HT-29 (cell line): ENCODE results near the gene PSMA5. TPM values are rescaled to one million over a fixed set of nuclear protein-coding genes. Genes with fewer than 3 reads are reported as not detected.
"Not testable (repeated sequence)": the region's sequence is repeated elsewhere in the genome, so short reads cannot be mapped to it uniquely, and the experiment has no call there.

Source experiments
- DNase-seq: peaks from one replicate; pipeline ENCODE4 v3.0.0-alpha.2; 2015; ENCODE audit warnings: low spot score
- total RNA-seq: library from RNA; depleted of rRNA; stranded (reverse); fragments of >200 nt; shearing (Covaris generic); gene quantifications from 2 replicates; pipeline ENCODE4 v1.2.3, GENCODE V29; 2014; rRNA removed

Gene PSMA5
- 61.2 and 80.9 TPM in 2 replicates for total RNA-seq

DNA sequence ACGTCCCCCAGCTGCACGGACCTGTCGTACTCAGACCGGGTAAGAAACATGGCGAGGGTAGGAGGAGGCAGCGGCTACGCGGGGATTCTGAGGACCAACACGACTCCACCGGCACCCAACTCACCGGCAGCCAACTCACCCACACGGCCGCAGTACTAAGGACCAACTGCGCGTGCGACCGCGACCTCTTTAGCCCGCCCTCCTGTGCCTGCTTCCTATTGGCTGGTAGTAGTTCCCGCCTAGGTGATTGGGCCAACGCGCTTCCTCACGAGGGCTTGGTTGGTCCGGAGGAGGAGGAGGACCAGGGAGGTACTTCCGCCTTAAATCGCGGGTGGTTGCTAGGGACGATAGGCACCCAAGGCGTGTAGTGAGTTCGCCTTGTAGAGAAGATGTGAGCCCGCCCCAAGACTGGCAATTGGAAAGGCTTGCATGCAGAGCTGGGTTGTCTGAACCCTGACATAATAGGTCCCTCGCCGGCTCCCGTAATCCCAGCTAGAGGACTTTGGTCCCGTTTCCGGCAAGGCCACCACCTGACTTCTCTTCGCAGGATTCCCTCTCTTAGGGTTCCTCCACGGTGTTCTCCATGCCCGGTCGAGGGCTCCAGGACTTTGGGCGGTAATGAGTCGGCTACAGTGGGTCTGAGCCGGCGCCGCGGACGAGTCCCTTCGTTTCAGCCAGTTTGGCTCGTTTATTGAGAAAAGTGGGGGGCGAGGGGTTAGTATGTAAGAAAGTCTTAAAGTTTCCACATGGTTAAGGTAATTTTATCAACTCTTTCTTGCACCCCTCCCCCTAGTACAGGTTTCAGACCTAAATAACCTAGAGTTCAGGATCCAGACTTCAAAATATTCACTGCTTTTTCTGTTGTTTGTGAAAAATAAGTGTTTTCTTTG, at the start of gene PSMA5:
TSS of gene PSMA5 (minus strand) at position 168 of the 890 bp plus-strand sequence. CDS start at position 50, 118 bp downstream.
- peak; percentile 99 for DNase-seq

- no peak for DNase-seq
Observed at GRCh38 chr1:109475261-109475660, 49.0 kb upstream of the PSMA5 start.

DNA sequence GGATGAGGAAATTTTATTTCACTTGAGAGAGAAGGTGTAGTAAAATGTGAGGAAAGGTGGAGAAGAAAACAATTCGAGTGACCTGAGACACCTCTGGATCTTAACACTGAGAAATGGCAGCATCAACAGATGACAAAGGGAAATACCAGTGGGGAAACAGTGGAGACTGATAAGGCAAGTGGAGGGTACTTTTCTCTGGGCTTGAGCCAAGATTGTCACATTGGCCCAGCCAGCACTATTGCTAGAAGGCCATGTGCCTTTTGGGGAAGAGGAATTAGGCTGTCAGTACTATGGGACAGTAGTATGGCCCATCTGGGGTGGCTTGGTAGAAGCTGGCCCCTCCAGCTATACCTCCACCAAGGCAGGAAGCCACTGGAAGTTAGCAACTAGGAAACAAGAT, 48.4 kb upstream of the PSMA5 start:
- no peak for DNase-seq

- DNase-seq, result not testable (repeated sequence)
Observed at GRCh38 chr1:109473284-109474057, 47.2 kb upstream of the PSMA5 start.

- DNase-seq, result no peak
Observed at GRCh38 chr1:109472779-109473178, 46.5 kb upstream of the PSMA5 start.

- DNase-seq, result no peak
Observed at GRCh38 chr1:109470245-109470644, 44.0 kb upstream of the PSMA5 start.

DNA sequence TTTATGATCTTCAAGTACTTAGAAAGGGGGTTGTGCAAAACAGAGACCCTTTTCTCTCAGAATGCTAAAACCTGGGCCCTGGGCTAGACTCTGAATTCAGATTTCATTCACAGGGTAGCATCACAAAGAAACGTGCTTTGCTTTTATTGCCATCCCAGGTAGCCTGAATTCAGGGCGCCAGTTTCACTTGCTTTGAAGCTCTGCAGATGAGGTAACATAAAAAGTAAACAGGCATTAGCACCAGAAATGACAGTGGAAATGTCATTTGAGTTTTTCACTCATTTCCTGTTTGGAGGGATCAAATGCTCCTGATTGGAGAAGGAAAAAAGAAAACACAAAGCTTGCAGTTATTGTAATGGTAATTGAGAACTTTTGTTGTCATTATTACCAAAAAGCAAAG, 42.7 kb upstream of the PSMA5 start:
- DNase-seq, result no peak

DNA sequence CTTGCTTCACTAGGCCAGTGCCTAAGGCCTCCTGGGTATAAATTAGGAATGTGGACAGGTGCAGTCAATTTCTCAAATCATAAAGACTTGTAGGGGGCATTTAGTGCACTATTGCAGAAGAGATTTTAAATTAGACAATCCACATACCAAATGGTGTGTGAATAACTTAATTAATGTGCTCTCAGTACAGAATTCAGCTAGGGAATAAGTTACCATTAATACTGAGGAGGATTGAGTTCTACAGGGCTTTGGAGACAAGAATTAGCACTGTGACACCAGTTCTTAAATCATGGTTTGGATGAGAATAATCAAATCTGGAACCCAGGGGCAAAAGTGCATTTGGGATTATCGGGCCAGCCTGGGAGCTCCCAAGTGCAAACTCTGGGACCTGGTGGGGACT, 41.8 kb upstream of the PSMA5 start:
- no peak for DNase-seq

DNA sequence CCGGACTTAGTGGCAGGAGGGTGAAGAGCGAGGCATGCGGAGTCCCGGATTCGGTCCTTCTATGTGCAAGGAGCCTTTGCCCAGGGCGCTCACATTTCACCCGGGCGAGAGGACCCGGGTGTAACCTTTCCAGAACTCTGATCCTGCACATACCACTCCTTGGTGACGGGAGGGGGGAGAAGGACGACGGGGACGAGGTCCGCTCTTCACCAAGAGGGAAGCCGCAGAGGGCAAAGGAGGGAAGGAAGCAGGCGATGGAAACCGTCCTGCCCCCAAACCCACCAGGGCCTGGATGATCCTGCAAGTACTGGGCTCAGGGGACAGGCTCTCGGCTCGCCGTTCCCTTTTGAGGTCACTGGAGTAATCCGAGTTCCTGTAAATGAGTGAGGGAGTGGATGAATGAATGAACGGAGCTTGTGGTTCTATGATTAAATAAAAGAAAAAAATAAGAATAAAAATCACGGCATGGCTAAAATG, 41.1 kb upstream of the PSMA5 start:
- DNase-seq, result no peak

- no peak for DNase-seq
Observed at GRCh38 chr1:109466452-109467300, 40.4 kb upstream of the PSMA5 start, which contains the start of gene SYPL2. Gene SYPL2, plus strand, starts transcription at chr1:109466546. Its CDS starts 298 bp downstream, at chr1:109466844.

GRCh38 chr1:109466125-109466451, 39.8 kb upstream of the PSMA5 start:
- DNase-seq, result no peak

DNA sequence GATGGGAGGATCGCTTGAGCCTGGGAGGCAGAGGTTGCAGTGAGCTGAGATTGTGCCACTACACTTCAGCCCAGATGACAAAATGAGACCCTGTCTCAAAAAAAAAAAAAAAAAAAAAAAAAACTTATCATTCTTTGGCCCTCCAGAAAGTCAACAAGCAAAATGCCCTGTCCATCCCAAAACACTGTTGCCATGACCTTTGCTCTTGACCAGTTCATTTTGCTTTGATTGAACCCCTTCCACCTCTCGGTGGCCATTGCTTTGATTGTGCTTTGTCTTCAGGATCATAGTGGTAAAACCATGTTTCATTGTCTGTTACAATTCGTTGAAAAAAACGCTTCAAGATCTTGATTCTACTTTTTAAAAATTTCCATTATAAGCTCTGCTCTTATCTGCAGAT, 31.6 kb upstream of the PSMA5 start:
- no peak for DNase-seq

- DNase-seq, result no peak
Observed at GRCh38 chr1:109454497-109455133, 28.4 kb upstream of the PSMA5 start.

DNA sequence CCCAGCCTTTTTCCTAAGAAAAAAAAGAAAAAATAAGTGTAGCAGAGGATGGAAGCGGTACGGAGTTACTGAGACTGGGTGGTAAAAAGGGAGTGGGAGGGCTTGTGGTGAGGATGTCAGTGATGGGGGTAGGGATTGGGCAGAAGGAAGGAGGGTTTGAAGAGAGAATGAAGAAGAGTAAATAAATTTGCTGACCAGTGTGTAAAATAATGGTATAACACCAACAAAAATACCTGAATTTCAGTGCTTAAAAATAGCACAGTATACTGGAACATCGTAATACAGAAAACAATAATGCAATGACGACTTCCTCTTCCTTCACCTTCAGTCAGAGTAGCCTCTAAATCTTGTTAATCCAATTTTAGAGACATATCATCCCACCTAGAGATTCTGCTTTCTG, 21.3 kb upstream of the PSMA5 start:
- no peak for DNase-seq

GRCh38 chr1:109445949-109446695, 19.9 kb upstream of the PSMA5 start:
- DNase-seq, result not testable (repeated sequence)

DNA sequence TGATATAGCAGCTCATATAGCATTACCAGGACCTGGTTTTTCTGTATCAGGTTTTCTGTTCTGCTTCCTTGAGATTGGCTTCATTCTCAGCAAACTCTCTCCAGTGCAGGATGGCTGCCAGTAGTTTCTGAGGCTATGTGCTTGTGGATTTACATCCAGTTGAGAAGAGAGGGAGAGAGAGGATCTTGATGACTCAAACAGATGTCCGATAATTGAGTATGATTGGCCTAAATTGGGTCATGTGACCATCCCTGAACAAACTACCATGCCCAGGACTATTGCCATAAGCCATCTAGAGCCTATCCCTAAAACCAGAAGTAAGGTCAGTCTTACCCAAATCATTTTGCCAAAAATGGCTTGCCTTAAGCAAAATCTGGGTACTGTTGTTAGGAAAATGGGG, 18.1 kb upstream of the PSMA5 start:
- no peak for DNase-seq

- DNase-seq, result no peak
Observed at GRCh38 chr1:109443476-109443875, 17.2 kb upstream of the PSMA5 start.

DNA sequence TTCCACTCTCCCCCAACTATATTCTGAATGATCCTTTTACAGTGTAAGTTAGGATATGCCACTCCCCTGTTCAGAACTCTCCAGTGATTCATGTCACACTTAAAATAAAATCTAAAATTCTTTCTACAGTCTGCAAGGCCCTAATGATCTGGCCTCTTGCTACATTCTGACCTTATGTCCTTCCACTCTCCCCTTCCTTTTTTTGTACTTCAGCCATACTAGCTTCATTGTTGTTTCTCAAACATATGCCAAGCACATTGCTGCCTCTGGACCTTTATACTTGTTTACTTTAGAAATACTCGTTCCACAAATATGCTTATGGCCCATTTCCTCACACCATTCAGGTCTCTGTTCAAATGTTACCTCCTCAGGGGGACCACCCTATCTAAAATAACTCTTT, 14.8 kb upstream of the PSMA5 start:
- no peak for DNase-seq

GRCh38 chr1:109438798-109439297, 12.6 kb upstream of the PSMA5 start:
- no peak for DNase-seq

DNA sequence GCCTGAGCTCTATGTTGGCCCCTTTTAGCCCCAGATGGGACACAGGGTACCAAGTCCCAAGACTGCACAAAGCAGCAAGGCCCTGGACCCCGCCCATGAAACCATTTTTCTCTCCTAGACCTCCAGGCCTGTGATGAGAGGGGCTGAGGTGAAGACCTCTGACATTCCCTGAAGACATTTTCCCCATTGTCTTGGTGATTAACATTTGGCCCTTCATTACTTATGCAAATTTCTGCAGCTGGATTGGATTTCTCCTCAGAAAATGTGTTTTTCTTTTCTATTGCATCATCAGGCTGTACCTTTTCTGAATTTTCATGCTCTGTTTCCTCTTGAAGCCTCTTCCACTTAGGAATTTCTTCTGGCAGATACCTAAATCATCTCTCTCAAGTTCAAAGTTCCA, 8.2 kb upstream of the PSMA5 start:
- no peak for DNase-seq
